ENCODE data around the gene CDIPT.

- TF ChIP-seq POLR2A (IDR thresholded peaks at IDR 0.05; ENCODE audit: low read length) (no peak), GATA1 (IDR thresholded peaks at IDR 0.05; ENCODE audit: low read depth, low read length) (no peak)
Observed at GRCh38 chr16:29875206-29875605, 12.2 kb upstream of the CDIPT start.

Data from erythroblast (primary cell).